ENCODE results near the gene STOM.

- TF ChIP-seq, protein P1, sequence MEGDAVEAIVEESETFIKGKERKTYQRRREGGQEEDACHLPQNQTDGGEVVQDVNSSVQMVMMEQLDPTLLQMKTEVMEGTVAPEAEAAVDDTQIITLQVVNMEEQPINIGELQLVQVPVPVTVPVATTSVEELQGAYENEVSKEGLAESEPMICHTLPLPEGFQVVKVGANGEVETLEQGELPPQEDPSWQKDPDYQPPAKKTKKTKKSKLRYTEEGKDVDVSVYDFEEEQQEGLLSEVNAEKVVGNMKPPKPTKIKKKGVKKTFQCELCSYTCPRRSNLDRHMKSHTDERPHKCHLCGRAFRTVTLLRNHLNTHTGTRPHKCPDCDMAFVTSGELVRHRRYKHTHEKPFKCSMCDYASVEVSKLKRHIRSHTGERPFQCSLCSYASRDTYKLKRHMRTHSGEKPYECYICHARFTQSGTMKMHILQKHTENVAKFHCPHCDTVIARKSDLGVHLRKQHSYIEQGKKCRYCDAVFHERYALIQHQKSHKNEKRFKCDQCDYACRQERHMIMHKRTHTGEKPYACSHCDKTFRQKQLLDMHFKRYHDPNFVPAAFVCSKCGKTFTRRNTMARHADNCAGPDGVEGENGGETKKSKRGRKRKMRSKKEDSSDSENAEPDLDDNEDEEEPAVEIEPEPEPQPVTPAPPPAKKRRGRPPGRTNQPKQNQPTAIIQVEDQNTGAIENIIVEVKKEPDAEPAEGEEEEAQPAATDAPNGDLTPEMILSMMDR (conservative IDR thresholded peaks at IDR 0.05), result no peak
- no peak for TF ChIP-seq ZFX (IDR thresholded peaks at IDR 0.05)
These were observed 75.0 kb downstream of the STOM start for GRCh38 chr9:121294866-121295661.

Data from C4-2B (cell line).